ENCODE results near the gene XRCC3.

DNA sequence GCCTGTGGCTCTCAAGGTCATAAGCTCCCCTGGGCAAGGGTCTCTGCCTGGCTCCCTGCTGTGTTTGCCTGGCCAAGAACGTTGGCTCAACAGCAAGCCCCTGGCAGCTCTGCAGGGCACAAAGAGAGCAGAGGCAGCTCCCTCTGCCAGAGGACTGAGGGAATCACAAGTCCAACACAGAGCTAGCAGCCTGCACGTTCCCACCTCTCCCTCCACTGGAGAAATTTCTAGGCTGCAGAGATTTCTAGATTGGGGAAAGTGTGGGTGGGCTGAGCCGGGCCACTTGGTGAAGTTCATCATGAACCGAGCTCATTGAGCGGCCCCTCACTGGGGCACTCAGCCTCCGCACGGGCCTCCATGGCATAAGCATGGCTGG is 20.2 kb upstream of the XRCC3 start:
- TF ChIP-seq, protein P1, sequence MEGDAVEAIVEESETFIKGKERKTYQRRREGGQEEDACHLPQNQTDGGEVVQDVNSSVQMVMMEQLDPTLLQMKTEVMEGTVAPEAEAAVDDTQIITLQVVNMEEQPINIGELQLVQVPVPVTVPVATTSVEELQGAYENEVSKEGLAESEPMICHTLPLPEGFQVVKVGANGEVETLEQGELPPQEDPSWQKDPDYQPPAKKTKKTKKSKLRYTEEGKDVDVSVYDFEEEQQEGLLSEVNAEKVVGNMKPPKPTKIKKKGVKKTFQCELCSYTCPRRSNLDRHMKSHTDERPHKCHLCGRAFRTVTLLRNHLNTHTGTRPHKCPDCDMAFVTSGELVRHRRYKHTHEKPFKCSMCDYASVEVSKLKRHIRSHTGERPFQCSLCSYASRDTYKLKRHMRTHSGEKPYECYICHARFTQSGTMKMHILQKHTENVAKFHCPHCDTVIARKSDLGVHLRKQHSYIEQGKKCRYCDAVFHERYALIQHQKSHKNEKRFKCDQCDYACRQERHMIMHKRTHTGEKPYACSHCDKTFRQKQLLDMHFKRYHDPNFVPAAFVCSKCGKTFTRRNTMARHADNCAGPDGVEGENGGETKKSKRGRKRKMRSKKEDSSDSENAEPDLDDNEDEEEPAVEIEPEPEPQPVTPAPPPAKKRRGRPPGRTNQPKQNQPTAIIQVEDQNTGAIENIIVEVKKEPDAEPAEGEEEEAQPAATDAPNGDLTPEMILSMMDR (IDR thresholded peaks at IDR 0.05; ENCODE audit: poor library complexity) = no peak
- TF ChIP-seq EZH2 (IDR thresholded peaks at IDR 0.05; ENCODE audit: borderline replicate concordance) = no peak
